ENCODE data around the gene GRK6.

The GRK6 gene

GRCh38 chr5:177440990-177441780, 14.7 kb downstream of the GRK6 start:
- DNase-seq: no peak

GRCh38 chr5:177442066-177442826, 15.8 kb downstream of the GRK6 start:
- DNase-seq: no peak

- no peak for DNase-seq
Measured at GRCh38 chr5:177443144-177443983, 16.9 kb downstream of the GRK6 start.

- DNase-seq: no peak
Measured at GRCh38 chr5:177444106-177445051, 17.9 kb downstream of the GRK6 start.

- no peak for DNase-seq
Measured at GRCh38 chr5:177445052-177445916, 18.8 kb downstream of the GRK6 start.

GRCh38 chr5:177445917-177446199, 19.4 kb downstream of the GRK6 start:
- no peak for DNase-seq

GRCh38 chr5:177446200-177447065, 20.0 kb downstream of the GRK6 start, which contains the start of gene PRR7:
Gene PRR7 (plus strand): TSS chr5:177446814. CDS start chr5:177455068, 8,254 bp downstream.
- DNase-seq: no peak

- no peak for DNase-seq
Measured at GRCh38 chr5:177447066-177447610, 20.7 kb downstream of the GRK6 start.

- DNase-seq: no peak
Measured at GRCh38 chr5:177447611-177448243, 21.3 kb downstream of the GRK6 start.

- DNase-seq: no peak
Measured at GRCh38 chr5:177448244-177448950, 21.9 kb downstream of the GRK6 start.

GRCh38 chr5:177449140-177450061, 22.9 kb downstream of the GRK6 start:
- DNase-seq: no peak

- DNase-seq: no peak
Measured at GRCh38 chr5:177450667-177451424, 24.4 kb downstream of the GRK6 start.

- DNase-seq: no peak
Measured at GRCh38 chr5:177452688-177453638, 26.5 kb downstream of the GRK6 start.

- DNase-seq: no peak
Measured at GRCh38 chr5:177453852-177454396, 27.4 kb downstream of the GRK6 start.

- peak; percentile 75 for DNase-seq
Measured at GRCh38 chr5:177454397-177455035, 28.0 kb downstream of the GRK6 start.

All from NCI-H1048 (cell line).